Vagina (tissue), 2 donors: ENCODE data around the gene LRRC17. TPM values are rescaled to one million over a fixed set of nuclear protein-coding genes. Genes with fewer than 3 reads are reported as not detected.

ENCODE experiments used
- DNase-seq, 2 donors: peaks; one replicate each; pipeline ENCODE4 v3.0.0-alpha.2; 2017; ENCODE audit errors: extremely low spot score in 2 of 2
- H3K27ac ChIP-seq: fragments of 200-600 bp; sonication (generic); one replicate; pipeline ENCODE4 v1.5.1; 2019
- H3K27me3 ChIP-seq: fragments of 200-600 bp; sonication (generic); one replicate; pipeline ENCODE4 v1.5.1; 2019
- H3K36me3 ChIP-seq, 2 donors: fragments of 200-600 bp; sonication (generic); one replicate each; pipeline ENCODE4 v1.5.1; 2017 to 2019
- H3K4me1 ChIP-seq: fragments of 200-600 bp; sonication (generic); one replicate; pipeline ENCODE4 v1.5.1; 2019
- H3K4me3 ChIP-seq, 2 donors: fragments of 200-600 bp; sonication (generic); 1 replicate in 1 of 2; 2 replicates in 1 of 2; pipeline ENCODE4 v1.5.1; 2016 to 2019
- H3K9me3 ChIP-seq: fragments of 200-600 bp; sonication (generic); one replicate; pipeline ENCODE4 v1.5.1; 2019
- CTCF ChIP-seq, 3 experiments: fragments of 450-650 bp in 2 of 3; fragments of 200-600 bp in 1 of 3; sonication (generic) in 1 of 3; IDR thresholded peaks; one replicate each; pipeline ENCODE4 v1.5.1; 2017 to 2019; ENCODE audit warnings: antibody characterized with exemption in 3 of 3, mild to moderate bottlenecking in 2 of 3, moderate library complexity in 2 of 3
- POLR2A ChIP-seq, 2 donors: fragments of 450-650 bp; IDR thresholded peaks; one replicate each; pipeline ENCODE4 v1.6.1; 2017; ENCODE audit warnings: antibody characterized with exemption in 2 of 2, mild to moderate bottlenecking in 2 of 2, moderate library complexity in 2 of 2
- POLR2AphosphoS5 ChIP-seq, 2 donors: sonication (generic); formaldehyde crosslinking; IDR thresholded peaks; one replicate each; pipeline ENCODE4 v1.9.0; 2017; ENCODE audit warnings: antibody characterized with exemption in 2 of 2, mild to moderate bottlenecking in 2 of 2, low read depth in 1 of 2; ENCODE audit not compliant: insufficient read depth in 1 of 2
- intact Hi-C: fragments of 100-400 bp; cut with DNase I; formaldehyde crosslinking; loops from one replicate; pipeline ENCODE4 v1.15.1; 2023
- total RNA-seq: library from RNA; depleted of rRNA; stranded (reverse); fragments of >200 nt; gene quantifications from one replicate; pipeline ENCODE4 v1.2.3, GENCODE V29; 2016

The LRRC17 gene
- total RNA-seq, 1 donor from 2014 or later, result 2.9 TPM

GRCh38 chr7:102888561-102889233, 24.1 kb upstream of the LRRC17 start:
- DNase-seq, result no peak
- no peak for TF ChIP-seq CTCF (IDR thresholded peaks at IDR 0.05)
- TF ChIP-seq POLR2AphosphoS5 (IDR thresholded peaks at IDR 0.05; ENCODE audit: insufficient read depth in 1 of 2, low read depth in 1 of 2), result no peak
- no peak for TF ChIP-seq POLR2A (IDR thresholded peaks at IDR 0.05)
- Histone ChIP-seq H3K27me3 (no peaks in the 10 kb centered on the region), H3K36me3 (no peaks in the 10 kb centered on the region), H3K27ac (no peak overlapping the region), H3K4me3 (no peak overlapping the region), H3K4me1 (peaks cover 28% of the 10 kb centered on the region), H3K9me3 (no peaks in the 10 kb centered on the region)
- intact Hi-C loops, result no loop called here

- Histone ChIP-seq H3K4me3 (no peak overlapping the region), H3K4me1 (peaks cover 28% of the 10 kb centered on the region), H3K27me3 (no peaks in the 10 kb centered on the region), H3K27ac (no peak overlapping the region), H3K9me3 (no peaks in the 10 kb centered on the region), H3K36me3 (no peaks in the 10 kb centered on the region)
- intact Hi-C loops, result no loop called here
- TF ChIP-seq POLR2A (IDR thresholded peaks at IDR 0.05) (no peak), POLR2AphosphoS5 (IDR thresholded peaks at IDR 0.05; ENCODE audit: insufficient read depth in 1 of 2, low read depth in 1 of 2) (no peak), CTCF (IDR thresholded peaks at IDR 0.05) (no peak)
- no peak for DNase-seq
Measured at GRCh38 chr7:102889851-102890250, 22.9 kb upstream of the LRRC17 start.

- H3K27ac ChIP-seq, result no peak overlapping the region
- intact Hi-C loops, result no loop called here
- no peak overlapping the region for H3K4me3 ChIP-seq
- no peaks in the 10 kb centered on the region for H3K9me3 ChIP-seq
- H3K36me3 ChIP-seq, result no peaks in the 10 kb centered on the region
- peaks cover 33% of the 10 kb centered on the region for H3K4me1 ChIP-seq
- DNase-seq, result no peak
- no peaks in the 10 kb centered on the region for H3K27me3 ChIP-seq
- TF ChIP-seq POLR2A (IDR thresholded peaks at IDR 0.05) (no peak), CTCF (IDR thresholded peaks at IDR 0.05) (no peak), POLR2AphosphoS5 (IDR thresholded peaks at IDR 0.05; ENCODE audit: insufficient read depth in 1 of 2, low read depth in 1 of 2) (no peak)
Measured at GRCh38 chr7:102890292-102890970, 22.4 kb upstream of the LRRC17 start.

- Histone ChIP-seq H3K36me3 (no peaks in the 10 kb centered on the region), H3K4me3 (no peak overlapping the region), H3K4me1 (peaks cover 38% of the 10 kb centered on the region), H3K27ac (peak overlapping the region; percentile 20), H3K9me3 (no peaks in the 10 kb centered on the region), H3K27me3 (no peaks in the 10 kb centered on the region)
- intact Hi-C loops, result no loop called here
- DNase-seq, result no peak
- TF ChIP-seq POLR2A (IDR thresholded peaks at IDR 0.05), result no peak
- no peak for TF ChIP-seq CTCF (IDR thresholded peaks at IDR 0.05)
- TF ChIP-seq POLR2AphosphoS5 (IDR thresholded peaks at IDR 0.05; ENCODE audit: insufficient read depth in 1 of 2, low read depth in 1 of 2), result no peak
Measured at GRCh38 chr7:102890971-102891692, 21.7 kb upstream of the LRRC17 start.
